HCT116 (cell line): ENCODE measurements around the gene UBE2O.
"Not testable (repeated sequence)": the region's sequence is repeated elsewhere in the genome, so short reads cannot be mapped to it uniquely, and the experiment has no call there.

ENCODE experiments used
- CEBPB ChIP-seq: IDR thresholded peaks from 2 replicates; pipeline ENCODE4 v1.6.1; 2012; ENCODE audit warnings: low read depth
- ELF1 ChIP-seq: IDR thresholded peaks from 2 replicates; pipeline ENCODE4 v1.6.1; 2012; ENCODE audit warnings: low read depth, borderline replicate concordance
- EZH2 ChIP-seq: fragments of 200-600 bp; sonication (generic); IDR thresholded peaks from 2 replicates; pipeline ENCODE4 v1.6.1; 2017; ENCODE audit warnings: antibody characterized with exemption, mixed run types
- EZH2phosphoT487 ChIP-seq: fragments of 200-600 bp; IDR thresholded peaks from 2 replicates; pipeline ENCODE4 v1.6.1; 2018; ENCODE audit warnings: antibody characterized with exemption, borderline replicate concordance
- POLR2A ChIP-seq: IDR thresholded peaks from 2 replicates; pipeline ENCODE4 v1.7.0; 2011; ENCODE audit warnings: borderline replicate concordance; ENCODE audit not compliant: insufficient read depth, insufficient read length; ENCODE audit errors: extremely low read depth
- POLR2AphosphoS5 ChIP-seq: IDR thresholded peaks from 2 replicates; pipeline ENCODE4 v1.6.1; 2011; ENCODE audit warnings: mild to moderate bottlenecking, low read depth, low read length, moderate library complexity
- RAD21 ChIP-seq: IDR thresholded peaks from 2 replicates; pipeline ENCODE4 v1.6.1; 2012; ENCODE audit warnings: low read depth, mild to moderate bottlenecking
- SRF ChIP-seq: IDR thresholded peaks from 2 replicates; pipeline ENCODE4 v1.6.1; 2012; ENCODE audit warnings: low read depth
- TCF7L2 ChIP-seq: IDR thresholded peaks from 2 replicates; pipeline ENCODE4 v1.7.0; 2011; ENCODE audit warnings: borderline replicate concordance, inconsistent platforms; ENCODE audit not compliant: insufficient read depth, insufficient read length; ENCODE audit errors: extremely low read depth
- YY1 ChIP-seq: IDR thresholded peaks from 2 replicates; pipeline ENCODE4 v1.6.1; 2011; ENCODE audit warnings: low read length, low read depth, moderate library complexity, mild to moderate bottlenecking; ENCODE audit not compliant: insufficient replicate concordance; ENCODE audit errors: extremely low read depth
- ZFX ChIP-seq: fragments of 450-650 bp; IDR thresholded peaks from 2 replicates; pipeline ENCODE4 v1.6.1; 2017
- TF ChIP-seq, protein P1 (sequence below), 3 experiments: fragments of 200-600 bp in 1 of 3; sonication (generic) in 1 of 3; IDR thresholded peaks in 2 of 3; conservative IDR thresholded peaks in 1 of 3; 2 replicates each; pipeline ENCODE4 v1.5.1; 2012 to 2017; ENCODE audit warnings: low read depth in 2 of 3, low read length in 2 of 3, antibody characterized with exemption in 1 of 3, borderline replicate concordance in 1 of 3, control low read depth in 1 of 3, mild to moderate bottlenecking in 1 of 3, mixed read lengths in 1 of 3, mixed run types in 1 of 3, moderate library complexity in 1 of 3; ENCODE audit not compliant: insufficient read depth in 1 of 3
- TF ChIP-seq, protein P2 (sequence below): IDR thresholded peaks from 2 replicates; pipeline ENCODE4 v1.6.1; 2011; ENCODE audit warnings: mild to moderate bottlenecking, low read length, moderate library complexity; ENCODE audit not compliant: insufficient replicate concordance; ENCODE audit errors: extremely low read depth
- TF ChIP-seq, protein P3 (sequence below): IDR thresholded peaks from 2 replicates; pipeline ENCODE4 v1.6.1; 2012; ENCODE audit warnings: low read depth

DNA sequence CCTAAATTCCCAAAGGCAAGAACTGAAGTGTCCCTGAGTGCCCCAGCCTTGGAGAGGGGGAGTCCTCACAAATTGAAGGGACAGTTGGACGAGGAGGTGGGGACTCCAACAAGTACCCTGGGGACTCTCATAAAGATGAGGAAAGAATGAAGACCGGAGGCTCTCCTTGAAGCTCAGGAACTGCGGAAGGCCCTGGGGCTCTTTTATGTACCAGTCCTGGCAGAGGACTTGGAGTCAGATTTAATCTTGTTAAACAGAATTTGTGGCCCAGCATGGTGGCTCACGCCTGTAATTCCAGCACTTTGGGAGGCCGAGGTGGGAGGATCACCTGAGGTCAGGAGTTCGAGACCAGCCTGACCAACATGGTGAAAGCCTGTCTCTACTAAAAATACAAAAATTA, 93.2 kb downstream of the UBE2O start:
- TF ChIP-seq, protein P1, sequence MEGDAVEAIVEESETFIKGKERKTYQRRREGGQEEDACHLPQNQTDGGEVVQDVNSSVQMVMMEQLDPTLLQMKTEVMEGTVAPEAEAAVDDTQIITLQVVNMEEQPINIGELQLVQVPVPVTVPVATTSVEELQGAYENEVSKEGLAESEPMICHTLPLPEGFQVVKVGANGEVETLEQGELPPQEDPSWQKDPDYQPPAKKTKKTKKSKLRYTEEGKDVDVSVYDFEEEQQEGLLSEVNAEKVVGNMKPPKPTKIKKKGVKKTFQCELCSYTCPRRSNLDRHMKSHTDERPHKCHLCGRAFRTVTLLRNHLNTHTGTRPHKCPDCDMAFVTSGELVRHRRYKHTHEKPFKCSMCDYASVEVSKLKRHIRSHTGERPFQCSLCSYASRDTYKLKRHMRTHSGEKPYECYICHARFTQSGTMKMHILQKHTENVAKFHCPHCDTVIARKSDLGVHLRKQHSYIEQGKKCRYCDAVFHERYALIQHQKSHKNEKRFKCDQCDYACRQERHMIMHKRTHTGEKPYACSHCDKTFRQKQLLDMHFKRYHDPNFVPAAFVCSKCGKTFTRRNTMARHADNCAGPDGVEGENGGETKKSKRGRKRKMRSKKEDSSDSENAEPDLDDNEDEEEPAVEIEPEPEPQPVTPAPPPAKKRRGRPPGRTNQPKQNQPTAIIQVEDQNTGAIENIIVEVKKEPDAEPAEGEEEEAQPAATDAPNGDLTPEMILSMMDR (IDR thresholded peaks at IDR 0.05 in 2 of 3, conservative IDR thresholded peaks at IDR 0.05 in 1 of 3; ENCODE audit: borderline replicate concordance in 1 of 3, insufficient read depth in 1 of 3, low read depth in 2 of 3, low read length in 2 of 3) = not testable (repeated sequence)
- TF ChIP-seq, protein P2, sequence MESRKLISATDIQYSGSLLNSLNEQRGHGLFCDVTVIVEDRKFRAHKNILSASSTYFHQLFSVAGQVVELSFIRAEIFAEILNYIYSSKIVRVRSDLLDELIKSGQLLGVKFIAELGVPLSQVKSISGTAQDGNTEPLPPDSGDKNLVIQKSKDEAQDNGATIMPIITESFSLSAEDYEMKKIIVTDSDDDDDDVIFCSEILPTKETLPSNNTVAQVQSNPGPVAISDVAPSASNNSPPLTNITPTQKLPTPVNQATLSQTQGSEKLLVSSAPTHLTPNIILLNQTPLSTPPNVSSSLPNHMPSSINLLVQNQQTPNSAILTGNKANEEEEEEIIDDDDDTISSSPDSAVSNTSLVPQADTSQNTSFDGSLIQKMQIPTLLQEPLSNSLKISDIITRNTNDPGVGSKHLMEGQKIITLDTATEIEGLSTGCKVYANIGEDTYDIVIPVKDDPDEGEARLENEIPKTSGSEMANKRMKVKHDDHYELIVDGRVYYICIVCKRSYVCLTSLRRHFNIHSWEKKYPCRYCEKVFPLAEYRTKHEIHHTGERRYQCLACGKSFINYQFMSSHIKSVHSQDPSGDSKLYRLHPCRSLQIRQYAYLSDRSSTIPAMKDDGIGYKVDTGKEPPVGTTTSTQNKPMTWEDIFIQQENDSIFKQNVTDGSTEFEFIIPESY = not testable (repeated sequence)
- not testable (repeated sequence) for TF ChIP-seq ELF1, POLR2A, RAD21, SRF, POLR2AphosphoS5, YY1, TCF7L2, CEBPB, EZH2phosphoT487, EZH2, ZFX
- TF ChIP-seq, protein P3, sequence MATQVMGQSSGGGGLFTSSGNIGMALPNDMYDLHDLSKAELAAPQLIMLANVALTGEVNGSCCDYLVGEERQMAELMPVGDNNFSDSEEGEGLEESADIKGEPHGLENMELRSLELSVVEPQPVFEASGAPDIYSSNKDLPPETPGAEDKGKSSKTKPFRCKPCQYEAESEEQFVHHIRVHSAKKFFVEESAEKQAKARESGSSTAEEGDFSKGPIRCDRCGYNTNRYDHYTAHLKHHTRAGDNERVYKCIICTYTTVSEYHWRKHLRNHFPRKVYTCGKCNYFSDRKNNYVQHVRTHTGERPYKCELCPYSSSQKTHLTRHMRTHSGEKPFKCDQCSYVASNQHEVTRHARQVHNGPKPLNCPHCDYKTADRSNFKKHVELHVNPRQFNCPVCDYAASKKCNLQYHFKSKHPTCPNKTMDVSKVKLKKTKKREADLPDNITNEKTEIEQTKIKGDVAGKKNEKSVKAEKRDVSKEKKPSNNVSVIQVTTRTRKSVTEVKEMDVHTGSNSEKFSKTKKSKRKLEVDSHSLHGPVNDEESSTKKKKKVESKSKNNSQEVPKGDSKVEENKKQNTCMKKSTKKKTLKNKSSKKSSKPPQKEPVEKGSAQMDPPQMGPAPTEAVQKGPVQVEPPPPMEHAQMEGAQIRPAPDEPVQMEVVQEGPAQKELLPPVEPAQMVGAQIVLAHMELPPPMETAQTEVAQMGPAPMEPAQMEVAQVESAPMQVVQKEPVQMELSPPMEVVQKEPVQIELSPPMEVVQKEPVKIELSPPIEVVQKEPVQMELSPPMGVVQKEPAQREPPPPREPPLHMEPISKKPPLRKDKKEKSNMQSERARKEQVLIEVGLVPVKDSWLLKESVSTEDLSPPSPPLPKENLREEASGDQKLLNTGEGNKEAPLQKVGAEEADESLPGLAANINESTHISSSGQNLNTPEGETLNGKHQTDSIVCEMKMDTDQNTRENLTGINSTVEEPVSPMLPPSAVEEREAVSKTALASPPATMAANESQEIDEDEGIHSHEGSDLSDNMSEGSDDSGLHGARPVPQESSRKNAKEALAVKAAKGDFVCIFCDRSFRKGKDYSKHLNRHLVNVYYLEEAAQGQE = not testable (repeated sequence)
